Prostate gland (tissue), 2 donors: ENCODE measurements around the gene SRBD1. TPM values are rescaled to one million over a fixed set of nuclear protein-coding genes. Genes with fewer than 3 reads are reported as not detected.

Source experiments
- DNase-seq: peaks from one replicate; pipeline ENCODE4 v3.0.0-alpha.2; 2019; ENCODE audit warnings: low spot score
- H3K27ac ChIP-seq, 2 donors: fragments of 200-600 bp; sonication (generic); 2 replicates each; pipeline ENCODE4 v1.5.1; 2017 to 2019
- H3K27me3 ChIP-seq: fragments of 200-600 bp; sonication (generic); replicated peaks from 2 replicates; pipeline ENCODE4 v1.5.1; 2019; ENCODE audit not compliant: insufficient read depth
- H3K36me3 ChIP-seq, 2 donors: fragments of 200-600 bp; sonication (generic); 1 replicate in 1 of 2; 2 replicates in 1 of 2; pipeline versions ENCODE4 v1.5.1 to v1.8.1; 2017 to 2019
- H3K4me1 ChIP-seq: fragments of 200-600 bp; sonication (generic); replicated peaks from 2 replicates; pipeline ENCODE4 v1.5.1; 2019
- H3K4me3 ChIP-seq, 2 donors: fragments of 200-600 bp; sonication (generic); 2 replicates each; pipeline ENCODE4 v1.5.1; 2017 to 2019
- H3K9me3 ChIP-seq: fragments of 200-600 bp; sonication (generic); 2 replicates; pipeline ENCODE4 v1.5.1; 2017
- POLR2A ChIP-seq: fragments of 450-650 bp; IDR thresholded peaks from one replicate; pipeline ENCODE4 v1.6.1; 2016; ENCODE audit warnings: antibody characterized with exemption, mild to moderate bottlenecking
- POLR2AphosphoS5 ChIP-seq: sonication (generic); formaldehyde crosslinking; IDR thresholded peaks from one replicate; pipeline ENCODE4 v1.6.1; 2017; ENCODE audit warnings: antibody characterized with exemption
- WGBS: methylation state at CpG from one replicate; pipeline ENCODE4 v1.1.5; 2018; 5-methylcytosine and 5-hydroxymethylcytosine counted together
- intact Hi-C: fragments of 100-400 bp; cut with DNase I; formaldehyde crosslinking; loops from one replicate; pipeline ENCODE4 v1.14.2; 2022
- total RNA-seq, 2 donors: library from RNA; depleted of rRNA; stranded (reverse); fragments of >200 nt; gene quantifications; one replicate each; pipeline ENCODE4 v1.1.0, GENCODE V29; 2016
- TF ChIP-seq, protein P1 (sequence below), 4 experiments: fragments of 200-600 bp in 2 of 4; fragments of 450-650 bp in 2 of 4; sonication (generic) in 2 of 4; IDR thresholded peaks; 1 replicate in 3 of 4; 2 replicates in 1 of 4; pipeline ENCODE4 v1.5.1; 2016 to 2019; ENCODE audit warnings: antibody characterized with exemption in 4 of 4, mild to moderate bottlenecking in 2 of 4, moderate library complexity in 2 of 4

The SRBD1 gene
- total RNA-seq, 2 donors from 2014 or later: 16.5 to 25.9 TPM

DNA sequence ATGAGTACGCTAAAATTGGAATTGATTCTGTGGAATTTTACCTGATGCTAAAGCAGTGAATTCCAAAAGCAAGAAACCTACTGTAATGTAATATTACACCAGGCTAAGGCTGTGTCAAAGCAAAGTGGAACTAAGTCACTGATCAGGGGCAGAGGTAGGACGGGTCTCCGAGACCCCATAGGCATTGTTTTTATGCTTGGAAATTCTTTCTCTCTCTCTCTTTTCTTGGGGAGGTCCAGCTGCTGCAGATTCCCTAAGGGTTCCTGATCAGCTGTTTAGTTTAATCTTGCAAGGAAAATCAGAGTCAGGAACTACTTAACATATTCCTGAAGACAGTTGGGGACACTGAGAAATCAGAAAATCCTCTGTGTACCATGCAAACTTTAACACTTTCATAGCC is 220.2 kb downstream of the SRBD1 start:
- H3K36me3 ChIP-seq: no peaks in the 10 kb centered on the region
- TF ChIP-seq POLR2A: no peak
- 100% methylated on average over 3 of the region's 3 CpGs for WGBS
- no peaks in the 10 kb centered on the region for H3K9me3 ChIP-seq
- no peaks in the 10 kb centered on the region for H3K4me1 ChIP-seq
- H3K27me3 ChIP-seq: no peaks in the 10 kb centered on the region
- no peak overlapping the region for H3K27ac ChIP-seq
- no peak overlapping the region for H3K4me3 ChIP-seq
- intact Hi-C loops: no loop called here
- DNase-seq: no peak

DNA sequence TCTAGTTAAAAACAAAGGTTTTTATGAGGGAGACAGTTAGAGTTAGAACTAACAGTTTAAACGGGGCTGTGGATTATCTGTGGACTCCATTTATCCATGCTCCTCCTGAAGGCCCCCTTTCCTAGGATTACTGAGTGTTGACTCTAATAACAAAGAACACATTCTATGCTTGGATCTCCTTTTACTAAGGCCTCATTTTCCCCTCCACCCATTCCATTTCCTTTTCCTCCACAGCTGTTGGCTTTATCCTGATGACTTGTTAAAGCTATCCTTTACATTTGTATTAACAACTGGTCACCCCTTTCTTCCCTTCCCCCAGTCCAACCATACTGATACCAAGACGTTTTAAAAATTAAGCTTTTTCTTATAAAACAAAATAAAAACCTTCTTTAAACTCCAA is 220.6 kb downstream of the SRBD1 start:
- H3K4me3 ChIP-seq: no peak overlapping the region
- no peaks in the 10 kb centered on the region for H3K9me3 ChIP-seq
- intact Hi-C loops: no loop called here
- H3K27me3 ChIP-seq: no peaks in the 10 kb centered on the region
- H3K4me1 ChIP-seq: no peaks in the 10 kb centered on the region
- no peak overlapping the region for H3K27ac ChIP-seq
- WGBS: 64% methylated on average over 2 of the region's 2 CpGs
- TF ChIP-seq POLR2AphosphoS5 (no peak), POLR2A (no peak)
- TF ChIP-seq, protein P1, sequence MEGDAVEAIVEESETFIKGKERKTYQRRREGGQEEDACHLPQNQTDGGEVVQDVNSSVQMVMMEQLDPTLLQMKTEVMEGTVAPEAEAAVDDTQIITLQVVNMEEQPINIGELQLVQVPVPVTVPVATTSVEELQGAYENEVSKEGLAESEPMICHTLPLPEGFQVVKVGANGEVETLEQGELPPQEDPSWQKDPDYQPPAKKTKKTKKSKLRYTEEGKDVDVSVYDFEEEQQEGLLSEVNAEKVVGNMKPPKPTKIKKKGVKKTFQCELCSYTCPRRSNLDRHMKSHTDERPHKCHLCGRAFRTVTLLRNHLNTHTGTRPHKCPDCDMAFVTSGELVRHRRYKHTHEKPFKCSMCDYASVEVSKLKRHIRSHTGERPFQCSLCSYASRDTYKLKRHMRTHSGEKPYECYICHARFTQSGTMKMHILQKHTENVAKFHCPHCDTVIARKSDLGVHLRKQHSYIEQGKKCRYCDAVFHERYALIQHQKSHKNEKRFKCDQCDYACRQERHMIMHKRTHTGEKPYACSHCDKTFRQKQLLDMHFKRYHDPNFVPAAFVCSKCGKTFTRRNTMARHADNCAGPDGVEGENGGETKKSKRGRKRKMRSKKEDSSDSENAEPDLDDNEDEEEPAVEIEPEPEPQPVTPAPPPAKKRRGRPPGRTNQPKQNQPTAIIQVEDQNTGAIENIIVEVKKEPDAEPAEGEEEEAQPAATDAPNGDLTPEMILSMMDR (IDR thresholded peaks at IDR 0.05): no peak
- DNase-seq: no peak
- H3K36me3 ChIP-seq: no peaks in the 10 kb centered on the region

DNA sequence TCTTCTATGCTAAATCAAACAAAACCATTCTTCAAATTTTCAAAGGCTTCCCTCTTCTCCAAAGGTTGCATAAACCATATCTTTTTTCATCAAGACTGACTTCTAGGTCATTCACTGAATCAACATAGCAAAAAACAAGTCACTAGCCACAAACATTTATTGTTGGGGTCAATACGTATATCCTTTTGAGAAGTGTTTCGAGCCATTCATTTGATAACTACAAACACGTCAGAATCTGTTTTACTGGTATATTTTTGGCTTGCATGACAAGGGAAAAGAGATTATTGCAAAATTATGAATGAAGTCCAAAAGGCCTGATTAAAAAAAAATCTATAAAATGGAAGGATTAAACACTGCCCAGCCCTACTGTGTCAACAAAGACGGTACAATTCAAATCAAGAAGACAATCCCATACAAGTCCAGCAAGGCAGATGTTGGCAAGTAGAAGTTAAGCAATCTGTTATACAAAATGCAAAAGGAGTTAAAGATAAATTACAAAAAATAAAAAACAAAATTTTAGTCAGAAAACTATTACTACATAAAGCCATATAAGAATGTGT is 222.4 kb downstream of the SRBD1 start:
- H3K4me3 ChIP-seq: no peak overlapping the region
- peak; percentile 85 for TF ChIP-seq POLR2AphosphoS5
- TF ChIP-seq, protein P1 (IDR thresholded peaks at IDR 0.05): no peak
- intact Hi-C loops: no loop called here
- H3K27ac ChIP-seq: no peak overlapping the region
- no peaks in the 10 kb centered on the region for H3K4me1 ChIP-seq
- H3K27me3 ChIP-seq: no peaks in the 10 kb centered on the region
- H3K9me3 ChIP-seq: no peaks in the 10 kb centered on the region
- DNase-seq: peak; percentile 34
- H3K36me3 ChIP-seq: no peaks in the 10 kb centered on the region
- 43% methylated on average over 4 of the region's 4 CpGs for WGBS

DNA sequence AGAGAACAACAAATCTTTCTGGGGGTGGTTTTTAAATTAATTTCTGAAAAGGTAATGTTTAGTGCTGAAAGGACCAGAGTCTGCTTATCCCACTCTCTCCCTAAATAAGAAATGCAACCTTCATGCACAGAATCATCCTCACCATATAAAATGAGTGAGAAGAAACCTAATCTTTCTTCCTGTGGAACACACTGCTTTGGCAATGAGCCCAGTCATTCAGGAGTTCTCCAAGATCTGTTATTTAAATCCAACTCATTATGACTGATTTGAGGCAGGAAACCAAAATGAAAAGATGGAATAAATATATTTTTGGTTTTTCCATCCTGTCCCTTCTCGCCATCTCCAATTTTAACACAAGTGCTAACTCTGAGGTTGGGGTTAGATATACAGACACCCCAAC is 228.3 kb downstream of the SRBD1 start:
- no peak for DNase-seq
- 86% methylated on average over 1 of the region's 1 CpG for WGBS

DNA sequence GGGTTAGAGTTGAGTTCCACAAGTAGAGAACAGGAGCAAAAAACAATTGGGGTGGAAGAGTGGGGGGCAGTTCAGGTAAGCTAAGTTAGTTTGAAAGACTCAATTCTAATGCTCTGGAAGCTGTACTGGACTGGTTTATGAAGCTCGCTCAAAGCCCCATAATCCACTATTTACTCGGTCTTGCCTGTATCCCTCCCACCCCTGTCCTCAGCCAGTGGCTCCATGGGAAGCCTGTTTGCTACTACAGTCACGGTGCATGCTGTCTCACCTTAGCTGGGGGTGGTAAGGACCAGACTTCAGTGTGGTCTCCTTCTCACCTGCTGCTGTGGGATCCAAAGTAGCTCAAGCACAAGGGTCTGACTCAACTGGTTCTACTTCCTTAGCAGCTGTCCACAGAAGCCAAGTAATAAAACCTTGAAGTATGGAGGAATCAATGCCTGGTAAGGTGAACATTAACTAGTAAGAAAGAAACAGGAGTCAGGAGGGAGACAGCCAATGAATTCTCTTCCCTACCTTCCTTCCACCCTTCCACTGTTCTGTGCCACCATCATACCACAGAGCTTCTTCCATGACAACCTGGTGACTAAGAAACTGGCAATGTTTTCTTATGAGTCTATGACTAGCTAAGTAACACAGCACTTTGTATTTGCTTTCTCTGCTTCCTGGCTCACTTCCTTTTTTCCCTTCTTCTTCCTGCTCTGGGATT is 230.8 kb downstream of the SRBD1 start:
- Histone ChIP-seq H3K4me3 (no peak overlapping the region), H3K4me1 (no peaks in the 10 kb centered on the region), H3K27me3 (no peaks in the 10 kb centered on the region), H3K36me3 (no peaks in the 10 kb centered on the region), H3K9me3 (no peaks in the 10 kb centered on the region), H3K27ac (no peak overlapping the region)
- TF ChIP-seq, protein P1 (IDR thresholded peaks at IDR 0.05): no peak
- TF ChIP-seq POLR2A (no peak), POLR2AphosphoS5 (no peak)
- 91% methylated on average over 3 of the region's 3 CpGs for WGBS
- DNase-seq: no peak
- intact Hi-C loops: no loop called here

More for the DNA sequence above, 228.3 kb downstream of the SRBD1 start:
- TF ChIP-seq POLR2AphosphoS5 (no peak), POLR2A (no peak)
- TF ChIP-seq, protein P1 (IDR thresholded peaks at IDR 0.05): no peak
- H3K27me3 ChIP-seq: no peaks in the 10 kb centered on the region
- H3K4me1 ChIP-seq: no peaks in the 10 kb centered on the region
- H3K36me3 ChIP-seq: no peaks in the 10 kb centered on the region
- intact Hi-C loops: no loop called here
- no peak overlapping the region for H3K27ac ChIP-seq
- no peak overlapping the region for H3K4me3 ChIP-seq
- H3K9me3 ChIP-seq: no peaks in the 10 kb centered on the region
